IgD-negative memory B cell (primary cell): Measurements from ENCODE around the gene TCTN2. TPM values are rescaled to one million over a fixed set of nuclear protein-coding genes. Genes with fewer than 3 reads are reported as not detected.

Experiments used
- H3K27ac Mint-ChIP-seq, 3 donors: one replicate each; pipeline ENCODE4 v1.8.0; 2020 to 2022; ENCODE audit warnings: mild to moderate bottlenecking in 3 of 3, mixed read lengths in 3 of 3, moderate library complexity in 1 of 3
- H3K27me3 Mint-ChIP-seq: one replicate; pipeline ENCODE4 v1.8.0; 2021; ENCODE audit warnings: mixed read lengths
- H3K36me3 Mint-ChIP-seq: one replicate; pipeline ENCODE4 v1.8.0; 2020; ENCODE audit warnings: mild to moderate bottlenecking, mixed read lengths
- H3K4me1 Mint-ChIP-seq, 3 donors: one replicate each; pipeline ENCODE4 v1.8.0; 2020 to 2022; ENCODE audit warnings: mixed read lengths in 3 of 3, mild to moderate bottlenecking in 1 of 3
- H3K4me3 Mint-ChIP-seq, 4 donors: one replicate each; pipeline ENCODE4 v1.8.0; 2020 to 2022; ENCODE audit warnings: mild to moderate bottlenecking in 4 of 4, mixed read lengths in 4 of 4, moderate library complexity in 3 of 4
- H3K9me3 Mint-ChIP-seq, 3 donors: one replicate each; pipeline ENCODE4 v1.8.0; 2020 to 2021; ENCODE audit warnings: mixed read lengths in 3 of 3, mild to moderate bottlenecking in 1 of 3
- polyA plus RNA-seq: library from polyadenylated mRNA; unstranded; fragments of 300-500 nt; fragmentation: Illumina TruSeq; gene quantifications from one replicate; pipeline ENCODE4 v1.2.3, GENCODE V29; 2021

The TCTN2 gene
- polyA plus RNA-seq, 1 donor from 2014 or later: 0.43 TPM

GRCh38 chr12:123667771-123668170 is 3.1 kb upstream of the TCTN2 start:
- Mint-ChIP-seq H3K36me3 (no peaks in the 10 kb centered on the region), H3K9me3 (no peaks in the 10 kb centered on the region), H3K27me3 (no peaks in the 10 kb centered on the region), H3K4me1 (peaks cover 6 to 7% (median 6%) of the 10 kb centered on the region in 3 donors), H3K27ac (no peak overlapping the region), H3K4me3 (no peak overlapping the region)

GRCh38 chr12:123671876-123672275 is 963 bp downstream of the TCTN2 start:
- H3K27ac Mint-ChIP-seq: peak overlapping the region in 2 of 3 donors; percentile 60 to 76
- H3K4me3 Mint-ChIP-seq: peak overlapping the region; percentile 88 to 92 (median 90)
- no peaks in the 10 kb centered on the region for H3K9me3 Mint-ChIP-seq
- no peaks in the 10 kb centered on the region for H3K27me3 Mint-ChIP-seq
- peaks cover 3% of the 10 kb centered on the region for H3K36me3 Mint-ChIP-seq
- H3K4me1 Mint-ChIP-seq: peaks cover 4 to 10% (median 6%) of the 10 kb centered on the region in 3 donors

DNA sequence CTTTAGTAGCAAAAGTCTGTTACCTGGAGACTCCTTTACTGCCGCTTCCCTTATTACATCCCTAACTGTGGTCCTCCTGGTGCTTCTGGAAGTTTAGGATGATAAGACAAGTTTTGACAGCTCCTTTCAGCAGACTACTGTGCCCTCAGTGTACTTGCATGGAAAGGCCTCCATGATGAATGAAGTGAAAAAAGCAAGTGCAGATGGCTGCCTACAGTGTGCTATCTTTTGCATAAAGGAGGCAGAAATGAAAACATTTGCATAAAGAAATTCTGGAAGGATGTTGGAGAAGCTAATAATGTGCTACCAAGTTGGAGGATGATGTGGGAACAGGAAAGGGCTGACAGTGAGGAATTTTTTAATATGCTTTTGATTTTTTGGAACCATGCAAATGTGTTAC is 4.5 kb downstream of the TCTN2 start:
- Mint-ChIP-seq H3K36me3 (peaks cover 6% of the 10 kb centered on the region), H3K27ac (no peak overlapping the region), H3K9me3 (no peaks in the 10 kb centered on the region), H3K4me1 (peaks cover 4 to 10% (median 6%) of the 10 kb centered on the region in 3 donors), H3K27me3 (no peaks in the 10 kb centered on the region), H3K4me3 (no peak overlapping the region)

DNA sequence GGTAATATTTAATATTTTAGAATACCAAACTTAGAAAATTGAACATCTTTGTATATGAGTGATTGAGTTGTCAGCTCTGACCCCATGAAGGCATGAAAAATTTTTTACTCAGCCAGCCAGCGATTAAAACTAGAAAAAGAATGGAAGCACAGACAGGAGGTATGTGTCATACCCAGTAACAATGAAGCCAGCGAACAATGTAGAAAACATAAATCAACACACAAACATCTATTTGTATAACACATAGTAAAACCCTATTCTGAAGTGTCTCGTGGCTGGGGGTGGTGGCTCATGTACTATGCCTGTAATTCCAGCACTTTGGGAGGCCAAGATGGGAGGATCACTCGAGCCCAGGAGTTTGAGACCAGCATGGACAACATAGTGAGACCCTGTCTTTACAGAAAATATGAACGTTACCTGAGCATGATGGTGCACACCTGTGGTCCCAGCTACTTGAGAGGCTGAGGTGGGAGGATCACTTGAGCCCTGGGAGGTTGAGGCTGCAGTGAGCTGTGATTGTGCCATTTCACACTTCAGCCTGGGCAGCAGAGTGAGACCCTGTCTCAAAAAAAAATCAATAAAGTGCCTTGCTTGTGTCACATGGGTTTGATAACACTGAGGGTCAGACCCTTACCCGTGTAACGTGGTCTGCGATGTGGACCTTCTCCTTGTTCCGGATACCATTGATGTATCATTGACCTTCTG is 5.9 kb downstream of the TCTN2 start:
- H3K36me3 Mint-ChIP-seq: peaks cover 9% of the 10 kb centered on the region
- no peaks in the 10 kb centered on the region for H3K9me3 Mint-ChIP-seq
- no peaks in the 10 kb centered on the region for H3K27me3 Mint-ChIP-seq
- peaks cover 0 to 12% (median 7%) of the 10 kb centered on the region in 3 donors for H3K4me1 Mint-ChIP-seq
- H3K27ac Mint-ChIP-seq: no peak overlapping the region
- no peak overlapping the region for H3K4me3 Mint-ChIP-seq

DNA sequence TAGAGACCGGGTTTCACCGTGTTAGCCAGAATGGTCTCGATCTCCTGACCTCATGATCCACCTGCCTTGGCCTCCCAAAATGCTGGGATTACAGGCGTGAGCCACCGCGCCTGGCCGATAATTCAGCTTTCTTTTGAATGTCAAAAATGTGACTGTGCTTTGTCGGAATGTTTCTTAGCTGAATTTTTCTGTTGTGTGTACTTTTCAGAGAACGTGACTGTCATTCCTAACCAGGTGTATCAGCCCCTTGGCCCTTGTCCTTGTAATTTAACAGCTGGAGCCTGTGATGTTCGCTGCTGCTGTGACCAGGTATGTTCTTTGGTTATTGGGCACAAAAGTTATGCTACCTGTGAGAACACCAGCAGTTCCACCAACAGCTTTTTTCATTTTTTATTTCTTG is 8.1 kb downstream of the TCTN2 start:
- peaks cover 9% of the 10 kb centered on the region for H3K36me3 Mint-ChIP-seq
- H3K9me3 Mint-ChIP-seq: no peaks in the 10 kb centered on the region
- no peak overlapping the region for H3K27ac Mint-ChIP-seq
- peaks cover 1 to 5% (median 4%) of the 10 kb centered on the region in 3 donors for H3K4me1 Mint-ChIP-seq
- no peaks in the 10 kb centered on the region for H3K27me3 Mint-ChIP-seq
- no peak overlapping the region for H3K4me3 Mint-ChIP-seq

- peaks cover 6% of the 10 kb centered on the region for H3K36me3 Mint-ChIP-seq
- H3K4me1 Mint-ChIP-seq: peaks cover 4 to 7% (median 6%) of the 10 kb centered on the region in 3 donors
- no peaks in the 10 kb centered on the region for H3K9me3 Mint-ChIP-seq
- H3K27me3 Mint-ChIP-seq: no peaks in the 10 kb centered on the region
- no peak overlapping the region for H3K27ac Mint-ChIP-seq
- H3K4me3 Mint-ChIP-seq: peak overlapping the region in 1 of 4 donors; percentile 27
Measured at GRCh38 chr12:123681605-123682004, 10.7 kb downstream of the TCTN2 start.

GRCh38 chr12:123683964-123684363 is 13.1 kb downstream of the TCTN2 start:
- Mint-ChIP-seq H3K4me1 (peaks cover 4 to 10% (median 8%) of the 10 kb centered on the region in 3 donors), H3K27ac (no peak overlapping the region), H3K4me3 (no peak overlapping the region), H3K27me3 (no peaks in the 10 kb centered on the region), H3K36me3 (peaks cover 6% of the 10 kb centered on the region), H3K9me3 (no peaks in the 10 kb centered on the region)

DNA sequence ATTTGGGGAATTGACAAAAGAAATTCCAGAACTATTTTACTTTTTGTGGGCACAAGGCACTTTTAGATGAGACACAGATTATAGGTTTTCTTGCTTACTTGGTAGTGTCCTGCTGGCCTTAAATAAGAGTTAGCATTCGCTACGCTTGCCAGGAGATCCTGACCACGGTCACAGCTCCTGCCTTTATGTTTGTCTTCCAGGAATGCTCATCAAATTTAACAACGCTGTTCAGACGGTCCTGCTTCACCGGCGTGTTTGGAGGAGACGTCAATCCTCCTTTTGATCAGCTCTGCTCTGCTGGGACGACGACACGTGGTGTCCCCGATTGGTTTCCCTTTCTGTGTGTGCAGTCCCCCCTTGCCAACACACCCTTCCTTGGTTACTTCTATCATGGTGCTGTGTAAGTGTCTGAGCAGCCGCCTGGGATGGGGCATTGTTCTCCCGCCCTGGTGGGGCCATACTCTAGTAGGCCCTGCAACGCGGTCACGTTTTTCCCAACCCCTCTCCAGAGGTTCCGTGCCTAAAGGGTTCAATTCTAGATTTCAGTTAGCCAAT is 15.8 kb downstream of the TCTN2 start:
- Mint-ChIP-seq H3K4me1 (peaks cover 4 to 6% (median 5%) of the 10 kb centered on the region in 3 donors), H3K4me3 (no peak overlapping the region), H3K36me3 (peaks cover 3% of the 10 kb centered on the region), H3K9me3 (no peaks in the 10 kb centered on the region), H3K27ac (no peak overlapping the region), H3K27me3 (no peaks in the 10 kb centered on the region)

DNA sequence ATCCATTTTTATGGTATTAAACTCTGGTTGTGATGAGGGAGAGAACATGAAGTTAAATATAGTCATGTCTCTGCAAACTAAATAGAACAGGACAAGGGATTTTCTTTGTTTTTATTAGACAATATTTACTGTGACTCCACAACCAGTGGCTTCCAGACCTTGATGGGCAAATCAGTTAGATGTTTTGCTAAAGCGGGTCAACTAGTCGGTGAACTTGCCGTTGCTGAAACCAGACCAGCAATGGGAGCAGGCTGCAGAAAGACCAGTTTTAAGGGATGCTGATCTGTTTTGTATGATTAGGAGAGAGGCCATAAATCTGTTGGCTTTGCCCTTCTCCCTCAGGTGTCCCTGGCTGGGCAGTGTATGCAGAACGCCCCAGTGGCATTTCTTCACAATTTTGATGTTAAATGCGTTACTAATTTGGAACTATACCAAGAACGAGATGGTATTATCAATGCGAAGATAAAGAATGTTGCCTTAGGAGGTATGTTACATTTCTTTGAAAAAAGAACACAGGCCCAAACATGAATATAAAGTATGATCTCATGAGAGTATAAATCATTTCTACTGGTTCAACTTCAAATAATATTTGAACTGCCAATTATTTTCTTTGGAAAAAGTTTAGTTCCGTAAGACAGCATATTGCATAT is 19.4 kb downstream of the TCTN2 start:
- Mint-ChIP-seq H3K27ac (no peak overlapping the region), H3K27me3 (no peaks in the 10 kb centered on the region), H3K36me3 (peaks cover 6% of the 10 kb centered on the region), H3K9me3 (no peaks in the 10 kb centered on the region), H3K4me3 (no peak overlapping the region), H3K4me1 (peaks cover 0 to 9% (median 2%) of the 10 kb centered on the region in 3 donors)

DNA sequence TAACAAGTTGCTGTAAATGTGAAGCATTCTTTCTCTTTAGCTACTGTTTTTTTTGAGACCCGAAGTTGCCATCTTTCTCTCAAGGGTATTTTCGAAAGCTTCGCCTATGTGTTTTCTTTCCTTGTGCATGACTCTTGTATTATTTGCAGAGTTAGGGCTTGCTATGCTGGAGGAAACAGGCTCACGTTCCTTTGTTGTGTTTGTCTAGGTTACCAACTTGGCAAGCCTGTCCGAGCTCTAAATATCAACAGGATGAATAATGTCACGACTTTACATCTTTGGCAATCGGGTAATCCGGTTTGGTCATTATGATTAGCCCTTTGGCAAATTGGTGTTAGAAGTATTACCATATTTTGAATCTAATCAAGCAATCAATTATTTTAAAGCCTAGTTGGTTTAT is 25.3 kb downstream of the TCTN2 start:
- Mint-ChIP-seq H3K4me3 (no peak overlapping the region), H3K36me3 (peaks cover 6% of the 10 kb centered on the region)

DNA sequence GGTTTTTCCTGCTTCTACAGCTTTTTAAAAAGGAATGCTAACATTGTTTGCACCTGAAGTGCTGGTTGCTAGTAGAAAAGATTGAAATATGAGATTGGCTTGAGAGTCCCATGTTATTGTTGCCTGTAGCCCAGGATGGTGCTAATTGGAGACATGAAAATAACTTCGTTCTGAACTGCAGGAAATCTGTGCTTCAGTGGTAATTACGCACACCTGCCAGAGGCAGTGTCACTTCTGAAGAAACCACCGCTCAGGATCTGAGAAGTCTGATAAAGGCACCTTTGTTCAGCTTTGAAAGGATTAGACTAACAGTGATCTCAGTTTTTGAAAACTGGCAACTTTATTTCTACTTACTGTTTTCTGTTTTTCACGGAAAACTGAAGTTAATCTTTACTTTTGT is 25.7 kb downstream of the TCTN2 start:
- Mint-ChIP-seq H3K9me3 (no peaks in the 10 kb centered on the region), H3K4me3 (no peak overlapping the region), H3K4me1 (peaks cover 0 to 7% (median 0%) of the 10 kb centered on the region in 3 donors), H3K27me3 (no peaks in the 10 kb centered on the region), H3K27ac (no peak overlapping the region), H3K36me3 (peaks cover 6% of the 10 kb centered on the region)

More for the DNA sequence above, 25.3 kb downstream of the TCTN2 start:
- Mint-ChIP-seq H3K27me3 (no peaks in the 10 kb centered on the region), H3K4me1 (peaks cover 0 to 7% (median 0%) of the 10 kb centered on the region in 3 donors), H3K27ac (no peak overlapping the region), H3K9me3 (no peaks in the 10 kb centered on the region)

DNA sequence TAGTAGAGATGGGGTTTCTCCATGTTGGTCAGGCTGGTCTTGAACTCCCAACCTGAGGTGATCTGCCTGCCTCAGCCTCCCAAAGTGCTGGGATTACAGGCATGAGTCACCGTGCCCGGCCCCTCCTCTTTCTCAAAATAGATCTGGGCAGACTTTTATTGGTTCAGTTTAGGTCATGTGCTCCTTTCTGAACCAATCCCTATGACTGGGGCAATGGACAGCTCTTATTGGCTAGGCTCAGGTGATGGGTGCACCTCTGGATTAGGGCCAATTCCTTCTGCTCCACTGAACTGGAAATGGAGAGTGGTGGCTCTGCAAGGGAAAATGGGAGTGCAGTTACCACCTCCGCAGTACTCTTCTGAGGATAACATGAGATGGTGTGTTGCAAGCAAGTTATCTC is 35.0 kb downstream of the TCTN2 start:
- no peak overlapping the region for H3K27ac Mint-ChIP-seq
- H3K4me1 Mint-ChIP-seq: peaks cover 0 to 3% (median 2%) of the 10 kb centered on the region in 3 donors
- H3K27me3 Mint-ChIP-seq: no peaks in the 10 kb centered on the region
- H3K4me3 Mint-ChIP-seq: no peak overlapping the region
- H3K9me3 Mint-ChIP-seq: no peaks in the 10 kb centered on the region
- peaks cover 8% of the 10 kb centered on the region for H3K36me3 Mint-ChIP-seq

- no peak overlapping the region for H3K27ac Mint-ChIP-seq
- no peaks in the 10 kb centered on the region for H3K9me3 Mint-ChIP-seq
- peak overlapping the region in 1 of 4 donors; percentile 40 for H3K4me3 Mint-ChIP-seq
- peaks cover 5% of the 10 kb centered on the region for H3K36me3 Mint-ChIP-seq
- peaks cover 0 to 5% (median 3%) of the 10 kb centered on the region in 3 donors for H3K4me1 Mint-ChIP-seq
- no peaks in the 10 kb centered on the region for H3K27me3 Mint-ChIP-seq
Measured at GRCh38 chr12:123707466-123707865, 36.6 kb downstream of the TCTN2 start.

GRCh38 chr12:123712780-123713319 is 41.9 kb downstream of the TCTN2 start:
- H3K27me3 Mint-ChIP-seq: no peaks in the 10 kb centered on the region
- peaks cover 21 to 25% (median 24%) of the 10 kb centered on the region in 3 donors for H3K4me1 Mint-ChIP-seq
- H3K27ac Mint-ChIP-seq: peak overlapping the region; percentile 68 to 78 (median 69)
- peaks cover 1% of the 10 kb centered on the region for H3K36me3 Mint-ChIP-seq
- H3K9me3 Mint-ChIP-seq: no peaks in the 10 kb centered on the region
- peak overlapping the region; percentile 86 to 97 (median 93) for H3K4me3 Mint-ChIP-seq

DNA sequence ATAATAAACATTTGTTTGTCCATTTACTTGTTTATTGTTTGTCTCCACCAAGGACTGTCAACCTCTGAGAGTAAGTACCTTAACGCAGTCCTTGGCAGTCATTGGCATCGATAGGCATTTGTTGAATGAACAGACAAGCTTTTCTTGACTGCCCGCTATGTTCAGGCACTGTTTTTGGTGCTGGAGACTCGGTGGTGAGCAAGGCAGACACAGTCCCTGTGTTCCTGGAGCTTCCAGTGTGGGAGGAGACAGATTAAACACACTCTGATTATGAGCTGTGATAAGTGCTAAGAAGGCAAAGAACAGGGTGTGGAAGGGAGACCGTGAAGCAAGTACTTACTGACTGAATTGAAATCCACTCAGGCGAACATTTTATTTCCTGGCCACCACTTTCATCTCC is 42.5 kb downstream of the TCTN2 start:
- no peaks in the 10 kb centered on the region for H3K27me3 Mint-ChIP-seq
- H3K4me1 Mint-ChIP-seq: peaks cover 21 to 25% (median 24%) of the 10 kb centered on the region in 3 donors
- peak overlapping the region; percentile 86 to 97 (median 93) for H3K4me3 Mint-ChIP-seq
- no peaks in the 10 kb centered on the region for H3K9me3 Mint-ChIP-seq
- H3K27ac Mint-ChIP-seq: peak overlapping the region; percentile 68 to 78 (median 69)
- H3K36me3 Mint-ChIP-seq: peaks cover 1% of the 10 kb centered on the region
